Brain microvascular endothelial cell (primary cell): ENCODE data around the gene ANKRD49.

Source experiments
- DNase-seq: peaks from one replicate; pipeline ENCODE4 v3.0.0-alpha.2; 2020
- H3K27ac ChIP-seq: fragments of 250-450 bp; sonication (Bioruptor Pico); 2 replicates; pipeline ENCODE4 v1.5.1; 2020; ENCODE audit warnings: mild to moderate bottlenecking, moderate library complexity
- H3K27me3 ChIP-seq: fragments of 250-450 bp; sonication (Bioruptor Pico); replicated peaks from 2 replicates; pipeline ENCODE4 v1.5.1; 2020; ENCODE audit warnings: mild to moderate bottlenecking
- H3K36me3 ChIP-seq: fragments of 250-450 bp; sonication (Bioruptor Pico); replicated peaks from 2 replicates; pipeline ENCODE4 v1.5.1; 2020; ENCODE audit warnings: mild to moderate bottlenecking
- H3K4me3 ChIP-seq: 2 replicates; pipeline ENCODE4 v1.5.1; 2011; ENCODE audit warnings: low read depth, mild to moderate bottlenecking, control low read depth, low read length, moderate library complexity
- in situ Hi-C: cut with HindIII; loops from 2 replicates; pipeline ENCODE4 v1.10.0; 2017; ENCODE audit warnings: low sequenced_read_pairs, low pct_ligation_motif_present
- TF ChIP-seq, protein P1 (sequence below): IDR thresholded peaks from 2 replicates; pipeline ENCODE4 v1.5.1; 2011; ENCODE audit warnings: low read depth, mild to moderate bottlenecking, moderate library complexity, low read length, control low read depth, inconsistent platforms; ENCODE audit errors: missing control alignments

Gene ANKRD49, protein sequence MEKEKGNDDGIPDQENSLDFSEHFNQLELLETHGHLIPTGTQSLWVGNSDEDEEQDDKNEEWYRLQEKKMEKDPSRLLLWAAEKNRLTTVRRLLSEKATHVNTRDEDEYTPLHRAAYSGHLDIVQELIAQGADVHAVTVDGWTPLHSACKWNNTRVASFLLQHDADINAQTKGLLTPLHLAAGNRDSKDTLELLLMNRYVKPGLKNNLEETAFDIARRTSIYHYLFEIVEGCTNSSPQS

DNA sequence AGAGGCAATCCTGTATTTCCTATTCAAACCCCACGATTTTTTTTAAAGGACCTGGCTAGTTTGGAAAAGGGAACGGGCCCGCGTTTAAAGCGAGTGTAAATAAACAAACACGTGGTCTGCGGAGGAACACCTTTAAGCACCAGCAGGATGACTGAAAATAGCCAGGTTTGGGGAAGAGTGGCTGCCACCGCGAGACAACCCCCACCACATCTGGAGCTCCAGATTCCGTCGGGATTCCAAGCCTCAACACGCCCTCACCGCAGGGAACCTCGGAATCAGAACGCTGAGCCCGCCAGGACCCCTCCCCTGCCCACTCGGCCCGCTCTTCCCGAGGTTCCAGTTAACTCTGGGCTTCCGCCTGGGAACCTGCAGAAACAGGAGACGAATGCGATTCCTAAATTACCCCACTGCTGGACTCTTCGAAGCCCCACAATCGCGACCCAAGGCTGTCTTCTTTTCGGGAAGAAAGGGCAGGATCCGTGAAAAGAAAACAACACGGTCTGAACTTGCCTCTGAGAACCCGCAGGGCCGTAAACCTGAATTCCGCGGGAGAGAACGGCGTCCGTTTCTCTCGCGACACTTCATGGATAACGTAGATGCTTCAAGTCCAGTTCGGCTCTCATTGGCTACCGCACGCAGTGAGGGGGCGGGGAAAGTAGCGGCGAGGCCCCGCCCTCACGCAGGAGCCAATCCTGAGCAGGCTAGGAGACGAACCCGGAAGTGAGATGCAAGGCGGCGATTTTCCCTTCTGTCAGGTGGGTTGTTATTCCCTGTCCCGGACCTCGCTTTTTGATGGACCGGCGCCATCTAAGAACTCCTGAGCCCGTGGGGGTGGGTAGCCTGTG, at the start of gene ANKRD49, which contains the start of gene MRE11:
Gene ANKRD49, plus strand, starts transcription at position 704 of the 845 bp plus-strand sequence. CDS start 2,710 bp downstream, outside the sequence.
Gene MRE11, minus strand, starts transcription at position 564 of the 845 bp plus-strand sequence. CDS start 1,043 bp downstream, outside the sequence.
- Histone ChIP-seq H3K27me3 (no peaks in the 10 kb centered on the region), H3K27ac (peak within 1 kb of the TSS; percentile 75), H3K4me3 (peak within 1 kb of the TSS; percentile 84), H3K36me3 (peaks cover 8% of the 10 kb centered on the region)
- peak; percentile 99 for DNase-seq
- in situ Hi-C loops, result no loop called here
- TF ChIP-seq, protein P1, sequence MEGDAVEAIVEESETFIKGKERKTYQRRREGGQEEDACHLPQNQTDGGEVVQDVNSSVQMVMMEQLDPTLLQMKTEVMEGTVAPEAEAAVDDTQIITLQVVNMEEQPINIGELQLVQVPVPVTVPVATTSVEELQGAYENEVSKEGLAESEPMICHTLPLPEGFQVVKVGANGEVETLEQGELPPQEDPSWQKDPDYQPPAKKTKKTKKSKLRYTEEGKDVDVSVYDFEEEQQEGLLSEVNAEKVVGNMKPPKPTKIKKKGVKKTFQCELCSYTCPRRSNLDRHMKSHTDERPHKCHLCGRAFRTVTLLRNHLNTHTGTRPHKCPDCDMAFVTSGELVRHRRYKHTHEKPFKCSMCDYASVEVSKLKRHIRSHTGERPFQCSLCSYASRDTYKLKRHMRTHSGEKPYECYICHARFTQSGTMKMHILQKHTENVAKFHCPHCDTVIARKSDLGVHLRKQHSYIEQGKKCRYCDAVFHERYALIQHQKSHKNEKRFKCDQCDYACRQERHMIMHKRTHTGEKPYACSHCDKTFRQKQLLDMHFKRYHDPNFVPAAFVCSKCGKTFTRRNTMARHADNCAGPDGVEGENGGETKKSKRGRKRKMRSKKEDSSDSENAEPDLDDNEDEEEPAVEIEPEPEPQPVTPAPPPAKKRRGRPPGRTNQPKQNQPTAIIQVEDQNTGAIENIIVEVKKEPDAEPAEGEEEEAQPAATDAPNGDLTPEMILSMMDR, result no peak

DNA sequence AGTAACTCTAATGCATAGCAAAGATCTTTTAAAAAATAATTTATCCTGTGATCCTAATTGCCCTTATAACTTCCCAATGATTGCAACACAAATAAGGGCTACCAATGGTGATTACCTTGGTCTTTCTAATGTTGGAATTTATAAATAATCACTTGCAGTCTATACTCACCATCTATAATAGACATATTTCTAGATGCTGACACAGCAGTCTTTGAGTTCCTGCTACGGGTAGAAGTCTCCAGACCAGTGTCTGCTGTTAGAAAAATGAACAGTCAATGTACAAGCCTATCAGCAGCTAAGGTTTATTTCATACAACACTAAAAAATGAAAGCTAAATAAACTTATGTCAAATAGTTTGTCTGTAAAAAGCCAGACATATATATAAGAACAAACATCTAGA, 48.1 kb upstream of the ANKRD49 start:
- Histone ChIP-seq H3K27me3 (no peaks in the 10 kb centered on the region), H3K4me3 (no peak overlapping the region), H3K36me3 (no peaks in the 10 kb centered on the region), H3K27ac (no peak overlapping the region)
- in situ Hi-C loops, result loop anchor here (25.0 kb wide), 1 partner anchor 533 kb away; no protein-coding TSS in a partner anchor
- DNase-seq, result no peak
- TF ChIP-seq, protein P1, result no peak

DNA sequence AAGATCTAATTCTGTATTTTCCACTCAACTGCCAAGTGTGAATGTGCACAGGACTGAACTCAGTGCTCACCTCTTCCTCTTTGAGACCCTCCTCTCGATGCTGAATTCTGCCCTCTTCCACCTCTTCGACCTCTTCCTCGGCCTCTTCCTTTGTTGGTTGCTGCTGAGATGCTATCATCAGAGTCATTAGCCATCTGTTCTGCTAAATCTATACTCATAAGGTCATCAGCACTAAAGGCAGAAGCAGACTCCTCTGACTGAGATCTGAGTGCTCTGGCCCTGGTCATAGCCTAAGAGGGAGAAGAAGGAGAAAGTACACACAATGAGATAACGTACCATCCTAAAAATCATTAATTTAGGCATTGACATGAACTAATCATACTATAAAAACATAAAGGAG, 46.6 kb upstream of the ANKRD49 start:
- Histone ChIP-seq H3K27me3 (no peaks in the 10 kb centered on the region), H3K36me3 (no peaks in the 10 kb centered on the region), H3K27ac (no peak overlapping the region), H3K4me3 (no peak overlapping the region)
- no peak for DNase-seq
- TF ChIP-seq, protein P1, result no peak
- in situ Hi-C loops, result loop anchor here (25.0 kb wide), 1 partner anchor 535 kb away; no protein-coding TSS in a partner anchor

DNA sequence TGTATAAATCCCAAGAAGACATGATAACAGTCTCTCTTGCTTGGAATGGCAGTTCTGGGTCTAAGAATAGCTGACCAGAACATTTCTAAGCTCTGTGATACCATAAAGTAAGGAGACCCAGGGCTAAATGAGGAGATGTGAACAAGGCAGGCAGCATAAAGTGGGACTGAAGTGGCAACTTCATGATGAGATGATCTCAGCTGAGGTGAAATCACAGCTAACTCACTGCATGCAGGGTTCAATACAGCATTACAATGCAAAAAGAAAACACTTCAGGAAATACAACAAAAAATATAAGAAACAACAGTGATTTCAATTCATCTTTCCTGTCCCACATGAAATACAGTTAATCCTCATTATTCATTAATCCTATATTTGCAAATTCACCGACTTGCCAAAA, 44.8 kb upstream of the ANKRD49 start:
- no peaks in the 10 kb centered on the region for H3K27me3 ChIP-seq
- in situ Hi-C loops, result loop anchor here (25.0 kb wide), 1 partner anchor 537 kb away; no protein-coding TSS in a partner anchor
- DNase-seq, result no peak
- no peaks in the 10 kb centered on the region for H3K36me3 ChIP-seq
- no peak overlapping the region for H3K27ac ChIP-seq
- no peak overlapping the region for H3K4me3 ChIP-seq
- TF ChIP-seq, protein P1, result no peak

DNA sequence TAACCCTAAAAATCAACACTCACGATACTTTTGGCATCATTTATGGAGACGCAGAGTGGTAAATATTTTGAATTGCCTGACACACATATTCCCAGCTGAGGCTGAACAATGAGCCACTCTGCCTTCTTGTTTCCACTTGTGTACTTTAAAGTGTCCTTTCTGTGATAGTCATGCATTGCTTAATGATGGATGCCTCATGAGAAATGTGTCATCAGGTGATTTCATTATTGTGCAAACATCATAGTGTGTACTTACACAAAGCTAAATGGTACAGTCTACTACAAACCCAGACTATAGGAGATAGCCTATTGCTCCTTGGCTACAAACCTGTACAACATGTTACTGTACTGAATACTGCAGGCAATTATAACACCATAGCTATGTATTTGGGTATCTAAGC, 44.3 kb upstream of the ANKRD49 start:
- peak; percentile 55 for DNase-seq
- in situ Hi-C loops, result loop anchor here (25.0 kb wide), 1 partner anchor 537 kb away; no protein-coding TSS in a partner anchor
- Histone ChIP-seq H3K4me3 (no peak overlapping the region), H3K27me3 (no peaks in the 10 kb centered on the region), H3K36me3 (no peaks in the 10 kb centered on the region), H3K27ac (no peak overlapping the region)
- TF ChIP-seq, protein P1, result no peak
